Mucosa of gallbladder (tissue), 1 donor: ENCODE measurements around the gene MGLL. TPM values are rescaled to one million over a fixed set of nuclear protein-coding genes. Genes with fewer than 3 reads are reported as not detected.

Experiments
- DNase-seq: peaks from one replicate; pipeline ENCODE4 v3.0.0-alpha.2; 2020; ENCODE audit warnings: low spot score
- total RNA-seq: library from RNA; stranded (reverse); gene quantifications from one replicate; pipeline ENCODE4 v1.2.1, GENCODE V29; 2021
- donor health status: DM: no; HTN: no; CAD: no.

MGLL gene
- total RNA-seq, 1 donor from 2014 or later, result 193 TPM

GRCh38 chr3:127723011-127723567, 99.2 kb downstream of the MGLL start:
- no peak for DNase-seq

GRCh38 chr3:127722091-127722784, 100.1 kb downstream of the MGLL start:
- no peak for DNase-seq

- DNase-seq, result no peak
Observed at GRCh38 chr3:127720985-127721935, 101.1 kb downstream of the MGLL start.

- no peak for DNase-seq
Observed at GRCh38 chr3:127720161-127720823, 102.0 kb downstream of the MGLL start.

- DNase-seq, result no peak
Observed at GRCh38 chr3:127719369-127719768, 102.9 kb downstream of the MGLL start.

GRCh38 chr3:127718916-127719290, 103.4 kb downstream of the MGLL start:
- DNase-seq, result no peak

- no peak for DNase-seq
Observed at GRCh38 chr3:127718245-127718915, 103.9 kb downstream of the MGLL start.

GRCh38 chr3:127717357-127718244, 104.7 kb downstream of the MGLL start:
- no peak for DNase-seq

- DNase-seq, result no peak
Observed at GRCh38 chr3:127716384-127716783, 105.9 kb downstream of the MGLL start.

- no peak for DNase-seq
Observed at GRCh38 chr3:127715532-127715931, 106.8 kb downstream of the MGLL start.

- DNase-seq, result no peak
Observed at GRCh38 chr3:127714866-127715265, 107.4 kb downstream of the MGLL start.

- no peak for DNase-seq
Observed at GRCh38 chr3:127714125-127714571, 108.2 kb downstream of the MGLL start.

- no peak for DNase-seq
Observed at GRCh38 chr3:127712881-127713771, 109.2 kb downstream of the MGLL start.

GRCh38 chr3:127712461-127712860, 109.9 kb downstream of the MGLL start:
- DNase-seq, result no peak

GRCh38 chr3:127711896-127712295, 110.4 kb downstream of the MGLL start:
- DNase-seq, result no peak

- no peak for DNase-seq
Observed at GRCh38 chr3:127711021-127711695, 111.2 kb downstream of the MGLL start.

- DNase-seq, result no peak
Observed at GRCh38 chr3:127710155-127710941, 112.0 kb downstream of the MGLL start.
